Peyer's patch (tissue), 4 donors: ENCODE measurements around the gene SRD5A1. TPM values are rescaled to one million over a fixed set of nuclear protein-coding genes. Genes with fewer than 3 reads are reported as not detected.

ENCODE experiments used
- DNase-seq, 3 donors: peaks; one replicate each; pipeline ENCODE4 v3.0.0-alpha.2; 2017 to 2019
- H3K27ac ChIP-seq, 4 donors: fragments of 200-600 bp; sonication (generic); one replicate each; pipeline ENCODE4 v1.5.1; 2016 to 2019
- H3K27me3 ChIP-seq, 2 donors: fragments of 200-600 bp; sonication (generic); one replicate each; pipeline ENCODE4 v1.5.1; 2019
- H3K36me3 ChIP-seq, 3 donors: fragments of 200-600 bp; sonication (generic); one replicate each; pipeline ENCODE4 v1.5.1; 2016 to 2019
- H3K4me1 ChIP-seq, 4 donors: fragments of 200-600 bp; sonication (generic); one replicate each; pipeline ENCODE4 v1.5.1; 2016 to 2019
- H3K4me3 ChIP-seq, 4 donors: fragments of 200-600 bp; sonication (generic); 1 replicate in 3 of 4; 2 replicates in 1 of 4; pipeline ENCODE4 v1.5.1; 2016 to 2019; ENCODE audit warnings: mild to moderate bottlenecking in 1 of 4
- H3K9me3 ChIP-seq, 4 donors: fragments of 200-600 bp; sonication (generic); one replicate each; pipeline ENCODE4 v1.5.1; 2016 to 2019; ENCODE audit warnings: mild to moderate bottlenecking in 1 of 4
- POLR2A ChIP-seq, 2 donors: fragments of 450-650 bp; IDR thresholded peaks; one replicate each; pipeline ENCODE4 v1.5.1; 2017; ENCODE audit warnings: antibody characterized with exemption in 2 of 2, mild to moderate bottlenecking in 2 of 2, moderate library complexity in 2 of 2
- total RNA-seq, 4 donors: library from RNA; depleted of rRNA; stranded (reverse); fragments of >200 nt; gene quantifications; one replicate each; pipeline ENCODE4 v1.1.0, GENCODE V29; 2016
- TF ChIP-seq, protein P1 (sequence below), 6 experiments: fragments of 450-650 bp in 4 of 6; fragments of 200-600 bp in 2 of 6; sonication (generic) in 1 of 6; IDR thresholded peaks; one replicate each; pipeline ENCODE4 v1.5.1; 2017 to 2019; ENCODE audit warnings: antibody characterized with exemption in 6 of 6, mild to moderate bottlenecking in 3 of 6, moderate library complexity in 1 of 6

SRD5A1 gene
- total RNA-seq, 4 donors from 2014 or later = 5.8 to 16.9 (median 13.1) TPM

DNA sequence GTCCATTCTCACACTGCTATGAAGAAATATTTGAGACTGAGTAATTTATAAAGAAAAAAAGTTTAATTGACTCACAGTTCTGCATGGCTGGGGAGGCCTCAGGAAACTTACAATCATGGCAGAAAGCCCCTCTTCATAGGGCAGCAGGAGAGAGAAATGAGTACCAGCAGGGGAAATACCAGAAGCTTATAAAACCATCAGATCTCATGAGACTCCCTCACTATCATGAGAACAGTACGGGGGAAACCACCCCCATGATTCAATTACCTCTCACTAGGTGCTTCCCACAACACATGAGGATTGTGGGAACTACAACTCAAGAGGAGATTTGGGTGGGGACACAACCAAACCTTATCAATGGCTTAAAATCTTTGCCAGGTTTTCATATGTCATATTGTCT is 59.7 kb downstream of the SRD5A1 start:
- Histone ChIP-seq H3K27me3 (no peaks in the 10 kb centered on the region), H3K4me1 (no peaks in the 10 kb centered on the region), H3K27ac (no peak overlapping the region), H3K4me3 (no peak overlapping the region), H3K9me3 (no peaks in the 10 kb centered on the region), H3K36me3 (no peaks in the 10 kb centered on the region)
- DNase-seq = no peak
- TF ChIP-seq POLR2A (IDR thresholded peaks at IDR 0.05) = no peak
- TF ChIP-seq, protein P1, sequence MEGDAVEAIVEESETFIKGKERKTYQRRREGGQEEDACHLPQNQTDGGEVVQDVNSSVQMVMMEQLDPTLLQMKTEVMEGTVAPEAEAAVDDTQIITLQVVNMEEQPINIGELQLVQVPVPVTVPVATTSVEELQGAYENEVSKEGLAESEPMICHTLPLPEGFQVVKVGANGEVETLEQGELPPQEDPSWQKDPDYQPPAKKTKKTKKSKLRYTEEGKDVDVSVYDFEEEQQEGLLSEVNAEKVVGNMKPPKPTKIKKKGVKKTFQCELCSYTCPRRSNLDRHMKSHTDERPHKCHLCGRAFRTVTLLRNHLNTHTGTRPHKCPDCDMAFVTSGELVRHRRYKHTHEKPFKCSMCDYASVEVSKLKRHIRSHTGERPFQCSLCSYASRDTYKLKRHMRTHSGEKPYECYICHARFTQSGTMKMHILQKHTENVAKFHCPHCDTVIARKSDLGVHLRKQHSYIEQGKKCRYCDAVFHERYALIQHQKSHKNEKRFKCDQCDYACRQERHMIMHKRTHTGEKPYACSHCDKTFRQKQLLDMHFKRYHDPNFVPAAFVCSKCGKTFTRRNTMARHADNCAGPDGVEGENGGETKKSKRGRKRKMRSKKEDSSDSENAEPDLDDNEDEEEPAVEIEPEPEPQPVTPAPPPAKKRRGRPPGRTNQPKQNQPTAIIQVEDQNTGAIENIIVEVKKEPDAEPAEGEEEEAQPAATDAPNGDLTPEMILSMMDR (IDR thresholded peaks at IDR 0.05) = no peak

DNA sequence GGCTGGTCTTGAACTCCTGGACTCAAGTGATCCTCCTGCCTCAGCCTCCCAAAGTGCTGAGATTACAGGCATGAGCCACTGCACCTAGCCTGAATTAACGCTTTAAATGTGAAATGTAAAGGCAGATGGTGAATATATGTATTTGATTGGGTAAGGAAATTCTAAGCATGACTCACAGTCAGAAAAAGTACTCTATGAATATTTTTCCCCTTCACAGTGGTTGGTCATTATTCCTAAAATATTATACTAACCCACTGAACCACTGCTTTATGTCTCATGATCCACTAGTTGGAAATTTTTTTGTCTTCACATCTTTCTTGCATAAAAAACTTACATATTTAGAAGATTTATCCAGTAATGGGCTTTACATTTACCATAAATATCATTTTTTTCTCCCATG is 65.5 kb downstream of the SRD5A1 start:
- Histone ChIP-seq H3K4me3 (no peak overlapping the region), H3K27me3 (no peaks in the 10 kb centered on the region), H3K36me3 (no peaks in the 10 kb centered on the region), H3K4me1 (no peaks in the 10 kb centered on the region), H3K9me3 (no peaks in the 10 kb centered on the region), H3K27ac (no peak overlapping the region)
- no peak for DNase-seq
- TF ChIP-seq, protein P1 (IDR thresholded peaks at IDR 0.05) = no peak
- TF ChIP-seq POLR2A (IDR thresholded peaks at IDR 0.05) = no peak

DNA sequence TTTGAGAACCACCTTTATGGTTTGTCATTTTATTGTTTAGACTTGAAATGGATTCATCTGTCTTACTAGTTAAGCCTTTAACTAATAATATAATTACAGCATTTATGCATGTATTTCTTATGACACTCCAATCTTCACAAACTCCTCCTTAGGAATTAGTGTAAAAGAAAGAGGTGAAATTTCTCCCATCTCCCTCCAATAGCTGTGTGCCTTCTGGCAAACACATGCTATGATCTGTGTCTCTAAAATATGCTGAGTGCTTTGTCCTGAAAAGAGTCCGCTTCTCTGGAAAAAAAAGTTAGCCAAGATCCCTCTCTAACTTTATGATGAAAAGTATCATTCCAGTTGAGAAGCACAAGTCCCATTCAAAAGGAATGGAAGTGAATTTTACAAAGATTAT is 66.1 kb downstream of the SRD5A1 start:
- no peaks in the 10 kb centered on the region for H3K9me3 ChIP-seq
- no peaks in the 10 kb centered on the region for H3K4me1 ChIP-seq
- no peak for DNase-seq
- TF ChIP-seq, protein P1 (IDR thresholded peaks at IDR 0.05) = no peak
- TF ChIP-seq POLR2A (IDR thresholded peaks at IDR 0.05) = no peak
- no peak overlapping the region for H3K4me3 ChIP-seq
- H3K27ac ChIP-seq = no peak overlapping the region
- H3K36me3 ChIP-seq = no peaks in the 10 kb centered on the region
- H3K27me3 ChIP-seq = no peaks in the 10 kb centered on the region

GRCh38 chr5:6700074-6700684 is 66.9 kb downstream of the SRD5A1 start:
- no peak overlapping the region for H3K4me3 ChIP-seq

DNA sequence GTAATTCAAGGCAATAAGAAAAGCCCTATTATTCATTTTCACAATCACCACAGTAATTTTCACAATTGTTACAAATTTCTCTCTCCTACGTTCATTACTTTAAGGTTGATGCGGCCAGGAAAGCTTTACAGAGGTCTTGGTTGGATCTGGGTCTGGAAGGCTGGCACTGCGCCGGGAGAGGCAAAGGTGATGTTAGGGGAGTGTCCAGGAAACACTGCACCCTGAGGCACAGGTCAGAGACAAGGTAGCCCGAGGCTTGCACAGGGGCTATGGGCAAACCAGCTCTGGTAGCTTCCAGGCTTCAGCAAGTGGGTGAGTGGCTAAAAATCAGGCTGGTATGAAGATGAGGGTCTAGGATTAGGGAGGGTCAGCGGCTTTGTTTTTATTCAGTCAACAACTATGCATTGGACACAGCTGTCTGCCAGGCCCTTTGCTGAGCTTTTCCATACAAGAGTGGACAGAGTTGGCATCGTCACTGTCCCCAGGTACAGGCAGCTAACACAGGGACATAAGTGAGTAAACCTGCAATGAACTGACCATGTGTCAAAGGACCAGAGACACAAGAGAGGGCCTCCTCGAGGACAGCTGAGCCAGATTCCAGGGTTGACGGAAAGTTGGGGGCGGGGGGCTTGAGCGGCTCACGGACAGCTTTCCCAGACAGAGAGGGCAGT is 67.6 kb downstream of the SRD5A1 start:
- no peaks in the 10 kb centered on the region for H3K9me3 ChIP-seq
- H3K4me3 ChIP-seq = no peak overlapping the region
- H3K36me3 ChIP-seq = no peaks in the 10 kb centered on the region
- H3K27me3 ChIP-seq = no peaks in the 10 kb centered on the region
- no peaks in the 10 kb centered on the region for H3K4me1 ChIP-seq
- TF ChIP-seq POLR2A (IDR thresholded peaks at IDR 0.05) = no peak
- TF ChIP-seq, protein P1 (IDR thresholded peaks at IDR 0.05) = no peak
- H3K27ac ChIP-seq = no peak overlapping the region
- DNase-seq = no peak

More at GRCh38 chr5:6700074-6700684, 66.9 kb downstream of the SRD5A1 start:
- DNase-seq = no peak
- Histone ChIP-seq H3K27me3 (no peaks in the 10 kb centered on the region), H3K4me1 (no peaks in the 10 kb centered on the region), H3K27ac (no peak overlapping the region), H3K36me3 (no peaks in the 10 kb centered on the region), H3K9me3 (no peaks in the 10 kb centered on the region)
- TF ChIP-seq, protein P1 (IDR thresholded peaks at IDR 0.05) = no peak
- TF ChIP-seq POLR2A (IDR thresholded peaks at IDR 0.05) = no peak
